Liver (tissue), 9 donors: ENCODE data around the gene FILIP1L. TPM values are rescaled to one million over a fixed set of nuclear protein-coding genes. Genes with fewer than 3 reads are reported as not detected.

Experiments
- DNase-seq: peaks from one replicate; pipeline ENCODE4 v3.0.0-alpha.2; 2017; ENCODE audit warnings: low spot score
- H3K27ac ChIP-seq, 2 donors: one replicate each; pipeline ENCODE4 v1.7.0; 2013; ENCODE audit warnings: inconsistent platforms in 2 of 2, low read length in 2 of 2, control low read depth in 1 of 2, low read depth in 1 of 2, mild to moderate bottlenecking in 1 of 2
- H3K27me3 ChIP-seq, 4 donors: one replicate each; pipeline versions ENCODE4 v1.6.1 to v1.7.0; 2013; ENCODE audit warnings: low read length in 3 of 4, inconsistent platforms in 1 of 4, mild to moderate bottlenecking in 1 of 4, moderate library complexity in 1 of 4; ENCODE audit not compliant: control insufficient read depth in 4 of 4, insufficient read depth in 4 of 4
- H3K36me3 ChIP-seq, 4 donors: one replicate each; pipeline versions ENCODE4 v1.6.1 to v1.7.0; 2013; ENCODE audit warnings: low read length in 3 of 4, mild to moderate bottlenecking in 3 of 4, low read depth in 1 of 4, moderate library complexity in 1 of 4; ENCODE audit not compliant: control insufficient read depth in 4 of 4, insufficient read depth in 3 of 4
- H3K4me1 ChIP-seq, 4 donors: one replicate each; pipeline versions ENCODE4 v1.6.1 to v1.7.0; 2013; ENCODE audit warnings: low read length in 3 of 4, mild to moderate bottlenecking in 3 of 4, moderate library complexity in 1 of 4; ENCODE audit not compliant: control insufficient read depth in 4 of 4, insufficient read depth in 4 of 4
- H3K4me3 ChIP-seq, 3 donors: one replicate each; pipeline versions ENCODE4 v1.6.1 to v1.7.0; 2013; ENCODE audit warnings: low read length in 3 of 3, control low read depth in 1 of 3, low read depth in 1 of 3, mild to moderate bottlenecking in 1 of 3
- H3K9ac ChIP-seq, 2 donors: one replicate each; pipeline ENCODE4 v1.7.0; 2013; ENCODE audit warnings: low read length in 2 of 2, mild to moderate bottlenecking in 2 of 2, moderate library complexity in 2 of 2, control low read depth in 1 of 2, low read depth in 1 of 2
- H3K9me3 ChIP-seq, 4 donors: one replicate each; pipeline versions ENCODE4 v1.6.1 to v1.7.0; 2013; ENCODE audit warnings: low read length in 3 of 4; ENCODE audit not compliant: control insufficient read depth in 4 of 4
- ATF3 ChIP-seq: IDR thresholded peaks from 2 replicates; pipeline ENCODE4 v1.6.1; 2016; ENCODE audit warnings: antibody characterized with exemption
- CTCF ChIP-seq: fragments of 150-350 bp; IDR thresholded peaks from 2 replicates; pipeline ENCODE4 v1.5.1; 2017; ENCODE audit warnings: improper control_type of control experiment, low read depth, low read length; ENCODE audit not compliant: missing input control
- EGR1 ChIP-seq, 2 donors: IDR thresholded peaks; 2 replicates each; pipeline ENCODE4 v1.6.1; 2016 to 2018; ENCODE audit warnings: antibody characterized with exemption in 2 of 2, low read depth in 2 of 2
- FOXA1 ChIP-seq: IDR thresholded peaks from 2 replicates; pipeline ENCODE4 v1.6.1; 2016; ENCODE audit warnings: antibody characterized with exemption
- FOXA2 ChIP-seq: IDR thresholded peaks from 2 replicates; pipeline ENCODE4 v1.6.1; 2016; ENCODE audit warnings: antibody characterized with exemption
- GABPA ChIP-seq, 2 donors: IDR thresholded peaks in 1 of 2; conservative IDR thresholded peaks in 1 of 2; 2 replicates each; pipeline ENCODE4 v1.6.1; 2016; ENCODE audit warnings: antibody characterized with exemption in 2 of 2, mild to moderate bottlenecking in 1 of 2, moderate library complexity in 1 of 2
- HNF4A ChIP-seq, 2 donors: conservative IDR thresholded peaks; 2 replicates each; pipeline ENCODE4 v1.6.1; 2016; ENCODE audit warnings: antibody characterized with exemption in 2 of 2, mild to moderate bottlenecking in 2 of 2
- HNF4G ChIP-seq: IDR thresholded peaks from 2 replicates; pipeline ENCODE4 v1.6.1; 2016; ENCODE audit warnings: antibody characterized with exemption
- JUND ChIP-seq, 2 donors: IDR thresholded peaks; 2 replicates each; pipeline ENCODE4 v1.6.1; 2016; ENCODE audit warnings: antibody characterized with exemption in 2 of 2
- MAX ChIP-seq: IDR thresholded peaks from 2 replicates; pipeline ENCODE4 v1.6.1; 2016; ENCODE audit warnings: antibody characterized with exemption
- NR2F2 ChIP-seq: IDR thresholded peaks from 2 replicates; pipeline ENCODE4 v1.6.1; 2016; ENCODE audit warnings: antibody characterized with exemption
- RAD21 ChIP-seq, 2 donors: IDR thresholded peaks; 2 replicates each; pipeline ENCODE4 v1.6.1; 2016; ENCODE audit warnings: antibody characterized with exemption in 2 of 2, mild to moderate bottlenecking in 2 of 2
- REST ChIP-seq: IDR thresholded peaks from 2 replicates; pipeline ENCODE4 v1.6.1; 2016; ENCODE audit warnings: antibody characterized with exemption, mild to moderate bottlenecking
- RXRA ChIP-seq, 2 donors: IDR thresholded peaks; 2 replicates each; pipeline ENCODE4 v1.6.1; 2017 to 2018; ENCODE audit warnings: antibody characterized with exemption in 2 of 2, mild to moderate bottlenecking in 1 of 2
- SP1 ChIP-seq: IDR thresholded peaks from 2 replicates; pipeline ENCODE4 v1.6.1; 2018; ENCODE audit warnings: antibody characterized with exemption, mild to moderate bottlenecking
- TAF1 ChIP-seq: conservative IDR thresholded peaks from 2 replicates; pipeline ENCODE4 v1.6.1; 2016; ENCODE audit warnings: antibody characterized with exemption, mild to moderate bottlenecking
- ZBTB33 ChIP-seq: IDR thresholded peaks from 2 replicates; pipeline ENCODE4 v1.6.1; 2016; ENCODE audit warnings: antibody characterized with exemption
- WGBS: extraction: QIAGEN DNeasy Blood & Tissue Kit; methylation state at CpG from one replicate; pipeline ENCODE4 v1.1.7; 2013; 5-methylcytosine and 5-hydroxymethylcytosine counted together
- polyA plus RNA-seq, 2 donors: library from polyadenylated mRNA; stranded (reverse) in 1 of 2; unstranded in 1 of 2; fragments of 200-250 nt in 1 of 2; fragments of >200 nt in 1 of 2; fragmentation: Nextera tagmentation in 1 of 2; extraction: Ambion mirVana in 1 of 2; gene quantifications; one replicate each; pipeline versions ENCODE4 v1.2.1 to v1.2.3, GENCODE V29; 2013 to 2015
- total RNA-seq, 2 donors: library from RNA; depleted of rRNA; stranded (reverse); fragments of >200 nt; gene quantifications; one replicate each; pipeline ENCODE4 v1.2.3, GENCODE V29; 2014
- donor health status: healthy.
- donor health status: healthy.
- donor health status: healthy.
- donor health status: healthy.
- donor health status: healthy.

The FILIP1L gene
- total and polyA plus RNA-seq, 4 donors = 1.4 to 6.5 (median 1.9) TPM

- H3K4me3 ChIP-seq = no peak overlapping the region
- H3K9ac ChIP-seq = no peak overlapping the region
- TF ChIP-seq HNF4G = no peak
- TF ChIP-seq FOXA1 = no peak
- TF ChIP-seq MAX = no peak
- TF ChIP-seq FOXA2 = no peak
- no peak for TF ChIP-seq EGR1 (IDR thresholded peaks at IDR 0.05; ENCODE audit: low read depth in 2 of 2)
- no peak for TF ChIP-seq SP1
- TF ChIP-seq REST = no peak
- no peak for TF ChIP-seq CTCF
- no peak for TF ChIP-seq RAD21 (IDR thresholded peaks at IDR 0.05)
- TF ChIP-seq TAF1 = no peak
- no peak for TF ChIP-seq RXRA (IDR thresholded peaks at IDR 0.05)
- TF ChIP-seq GABPA (IDR thresholded peaks at IDR 0.05 in 1 of 2, conservative IDR thresholded peaks at IDR 0.05 in 1 of 2) = no peak
- no peak for TF ChIP-seq HNF4A (conservative IDR thresholded peaks at IDR 0.05)
- no peak for TF ChIP-seq NR2F2
- TF ChIP-seq JUND (IDR thresholded peaks at IDR 0.05) = no peak
- TF ChIP-seq ZBTB33 = no peak
- no peak for TF ChIP-seq ATF3
- DNase-seq = no peak
- peaks cover 0 to 2% (median 0%) of the 10 kb centered on the region in 4 donors for H3K36me3 ChIP-seq
- 97% methylated on average over 1 of the region's 1 CpG for WGBS
- H3K27ac ChIP-seq = no peak overlapping the region
- no peaks in the 10 kb centered on the region for H3K27me3 ChIP-seq
- H3K9me3 ChIP-seq = no peaks in the 10 kb centered on the region
- H3K4me1 ChIP-seq = no peaks in the 10 kb centered on the region
Observed at GRCh38 chr3:100023595-100023994, 90.7 kb downstream of the FILIP1L start.

GRCh38 chr3:100023150-100023549 lies 91.2 kb downstream of the FILIP1L start:
- H3K27me3 ChIP-seq = no peaks in the 10 kb centered on the region
- no peaks in the 10 kb centered on the region for H3K9me3 ChIP-seq
- 76% methylated on average over 5 of the region's 5 CpGs for WGBS
- no peak overlapping the region for H3K27ac ChIP-seq
- no peak overlapping the region for H3K4me3 ChIP-seq
- H3K36me3 ChIP-seq = peaks cover 0 to 2% (median 0%) of the 10 kb centered on the region in 4 donors
- DNase-seq = no peak
- H3K9ac ChIP-seq = no peak overlapping the region
- H3K4me1 ChIP-seq = no peaks in the 10 kb centered on the region
- no peak for TF ChIP-seq HNF4A (conservative IDR thresholded peaks at IDR 0.05)
- no peak for TF ChIP-seq JUND (IDR thresholded peaks at IDR 0.05)
- no peak for TF ChIP-seq ZBTB33
- TF ChIP-seq NR2F2 = no peak
- TF ChIP-seq REST = no peak
- no peak for TF ChIP-seq MAX
- TF ChIP-seq TAF1 = no peak
- no peak for TF ChIP-seq GABPA (IDR thresholded peaks at IDR 0.05 in 1 of 2, conservative IDR thresholded peaks at IDR 0.05 in 1 of 2)
